HepG2 (cell line): ENCODE data around the gene ZNF26. TPM values are rescaled to one million over a fixed set of nuclear protein-coding genes. Genes with fewer than 3 reads are reported as not detected.

Experiments
- ATAC-seq: fragments of 200-7000 bp; cut with Tn5 transposase; 3 replicates; pipeline ENCODE4 v1.9.1; 2020; ENCODE audit warnings: mild to moderate bottlenecking, moderate library complexity
- BruUV-seq: library from RNA; stranded (reverse); fragments of 400-500 nt; replicated peaks from 2 replicates; lab custom pipeline; 2021; lab: Mats Ljungman, UMichigan
- CTCF ChIA-PET: fragments of 300-600 bp; formaldehyde crosslinking; extraction: SDS; loops from one replicate; lab custom pipeline; 2021; ENCODE audit warnings: low total read pairs, inconsistent platforms, low intra/inter-chr PET ratio; lab: Yijun Ruan, JAX
- POLR2A ChIA-PET: fragments of 350-600 bp; sonication (Branson Sonifier 250); formaldehyde crosslinking; loops from one replicate; lab custom pipeline; 2020; ENCODE audit warnings: antibody characterized with exemption, inconsistent platforms; lab: Yijun Ruan, JAX
- DNase-seq: peaks from one replicate; pipeline ENCODE4 v3.0.0-alpha.2; 2015; ENCODE audit warnings: low spot score
- FAIRE-seq: peaks from 3 replicates; lab custom pipeline; 2011; peaks lifted over from hg19 to GRCh38; lab: Jason Lieb, UNC
- H2AFZ ChIP-seq: one replicate; pipeline ENCODE4 v1.6.1; 2011; ENCODE audit warnings: low read length, inconsistent platforms
- H3K27ac ChIP-seq: fragments of 300-600 bp; 3 replicates; pipeline ENCODE4 v1.8.0; 2011; ENCODE audit warnings: mixed run types, mild to moderate bottlenecking, mixed read lengths, low read length, inconsistent platforms; ENCODE audit not compliant: insufficient read depth; ENCODE audit errors: extremely low read length
- H3K27me3 ChIP-seq, 2 experiments: fragments of 200-600 bp in 1 of 2; 2 replicates in 1 of 2; 3 replicates in 1 of 2; pipeline versions ENCODE4 v1.6.0 to v1.8.0; 2011; ENCODE audit warnings: low read length in 2 of 2, mild to moderate bottlenecking in 2 of 2, moderate library complexity in 2 of 2, inconsistent platforms in 1 of 2; ENCODE audit not compliant: insufficient read depth in 2 of 2, control insufficient read depth in 1 of 2
- H3K36me3 ChIP-seq, 2 experiments: fragments of 200-600 bp in 1 of 2; replicated peaks in 1 of 2; 2 replicates in 1 of 2; 3 replicates in 1 of 2; pipeline versions ENCODE4 v1.5.1 to v1.8.0; 2011; ENCODE audit warnings: low read length in 2 of 2, inconsistent platforms in 1 of 2; ENCODE audit not compliant: insufficient read depth in 2 of 2, control insufficient read depth in 1 of 2
- H3K4me1 ChIP-seq: 2 replicates; pipeline ENCODE4 v1.5.1; 2012; ENCODE audit warnings: low read length, inconsistent platforms; ENCODE audit not compliant: insufficient read depth
- H3K4me2 ChIP-seq: 2 replicates; pipeline ENCODE4 v1.6.0; 2011; ENCODE audit warnings: low read depth, low read length, inconsistent platforms
- H3K4me3 ChIP-seq, 3 experiments: fragments of 200-600 bp in 1 of 3; sonication (generic), shearing (Covaris generic) in 1 of 3; replicated peaks in 1 of 3; 2 replicates each; pipeline ENCODE4 v1.5.1; 2011 to 2016; ENCODE audit warnings: low read length in 3 of 3, inconsistent platforms in 2 of 3, low read depth in 2 of 3, mild to moderate bottlenecking in 2 of 3, control low read depth in 1 of 3, mixed read lengths in 1 of 3; ENCODE audit not compliant: insufficient read depth in 1 of 3
- H3K79me2 ChIP-seq: one replicate; pipeline ENCODE4 v1.6.1; 2011; ENCODE audit warnings: low read length, inconsistent platforms; ENCODE audit not compliant: insufficient read depth
- H3K9ac ChIP-seq: 2 replicates; pipeline ENCODE4 v1.6.0; 2011; ENCODE audit warnings: mild to moderate bottlenecking, low read depth, low read length, inconsistent platforms; ENCODE audit not compliant: insufficient read depth
- H3K9me3 ChIP-seq: 2 replicates; pipeline ENCODE4 v1.5.1; 2012; ENCODE audit warnings: mild to moderate bottlenecking, low read length
- H4K20me1 ChIP-seq: 2 replicates; pipeline ENCODE4 v1.6.0; 2011; ENCODE audit warnings: inconsistent platforms, mild to moderate bottlenecking, low read length, moderate library complexity; ENCODE audit not compliant: insufficient read depth
- ARNT ChIP-seq: fragments of 450-650 bp; IDR thresholded peaks from 2 replicates; pipeline ENCODE4 v1.6.1; 2017
- HES4 ChIP-seq: sonication (generic); formaldehyde crosslinking; IDR thresholded peaks from 2 replicates; pipeline ENCODE4 v1.9.0; 2021; ENCODE audit warnings: mild to moderate bottlenecking, missing genetic modification reagents, borderline replicate concordance
- whole genome bisulfite sequencing: methylation state at CpG from one replicate; pipeline ENCODE4 v1.1.6; 2017; ENCODE audit warnings: low lambda C conversion rate; 5-methylcytosine and 5-hydroxymethylcytosine counted together
- in situ Hi-C: cut with HindIII; loops from 2 replicates; pipeline ENCODE4 v1.10.0; 2017; ENCODE audit warnings: low pct_unique_long_range_greater_than_20kb; ENCODE audit not compliant: extremely low pct_ligation_motif_present
- intact Hi-C: fragments of 100-400 bp; cut with micrococcal nuclease; formaldehyde crosslinking; loops from one replicate; pipeline ENCODE4 v1.10.0; 2022; ENCODE audit not compliant: unreplicated experiment
- polyA plus RNA-seq, 8 experiments: library from polyadenylated mRNA; depleted of rRNA in 3 of 8; stranded (reverse) in 7 of 8; unstranded in 1 of 8; fragments of >200 nt; fragmentation: Illumina TruSeq in 4 of 8; extraction: Trizol in 4 of 8; gene quantifications; 2 replicates each; pipeline versions ENCODE4 v1.2.1 to v1.2.3, GENCODE V29; 2011 to 2016; ENCODE audit warnings: low read depth in 4 of 8, missing spikeins in 1 of 8, mixed read lengths in 1 of 8; ENCODE audit not compliant: insufficient read depth in 1 of 8
- total RNA-seq, 5 experiments: library from RNA; depleted of rRNA; stranded (reverse); fragments of >200 nt; fragmentation: Illumina TruSeq; extraction: Trizol; gene quantifications; 2 replicates each; pipeline ENCODE4 v1.2.3, GENCODE V29; 2016; ENCODE audit warnings: low read depth in 1 of 5
- TF ChIP-seq, protein P1 (sequence below): fragments of 450-650 bp; IDR thresholded peaks from 2 replicates; pipeline ENCODE4 v1.6.1; 2017
- TF ChIP-seq, protein P2 (sequence below): sonication (generic); formaldehyde crosslinking; IDR thresholded peaks from 2 replicates; pipeline ENCODE4 v1.8.0; 2022; ENCODE audit warnings: mild to moderate bottlenecking, missing genetic modification reagents, moderate library complexity

Gene ZNF26
- total and polyA plus RNA-seq, 2 of the 13 experiments (the other 11 are each of a cell fraction or from before 2014, with no cell fraction given): 3.8 to 6.5 TPM

DNA sequence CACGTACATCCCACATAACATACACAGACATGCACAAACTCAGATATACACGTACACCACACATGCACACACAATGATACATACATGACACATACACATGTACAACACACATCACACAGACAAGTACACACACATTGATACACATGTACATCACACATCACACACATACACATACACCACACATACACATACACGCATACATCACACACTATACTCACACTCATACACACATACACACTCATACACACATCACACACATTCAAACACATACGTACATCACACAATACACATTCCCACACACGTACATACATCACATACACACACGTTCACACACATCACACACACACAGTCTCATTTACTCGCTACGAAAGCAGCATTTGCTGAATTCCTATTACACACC lies 34.5 kb upstream of the ZNF26 start (continued):
- TF ChIP-seq, protein P1, sequence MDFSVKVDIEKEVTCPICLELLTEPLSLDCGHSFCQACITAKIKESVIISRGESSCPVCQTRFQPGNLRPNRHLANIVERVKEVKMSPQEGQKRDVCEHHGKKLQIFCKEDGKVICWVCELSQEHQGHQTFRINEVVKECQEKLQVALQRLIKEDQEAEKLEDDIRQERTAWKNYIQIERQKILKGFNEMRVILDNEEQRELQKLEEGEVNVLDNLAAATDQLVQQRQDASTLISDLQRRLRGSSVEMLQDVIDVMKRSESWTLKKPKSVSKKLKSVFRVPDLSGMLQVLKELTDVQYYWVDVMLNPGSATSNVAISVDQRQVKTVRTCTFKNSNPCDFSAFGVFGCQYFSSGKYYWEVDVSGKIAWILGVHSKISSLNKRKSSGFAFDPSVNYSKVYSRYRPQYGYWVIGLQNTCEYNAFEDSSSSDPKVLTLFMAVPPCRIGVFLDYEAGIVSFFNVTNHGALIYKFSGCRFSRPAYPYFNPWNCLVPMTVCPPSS: peak; percentile 32; the same call in 1 of the 2 replicates
- TF ChIP-seq ARNT: peak; percentile 91
- TF ChIP-seq, all 625 proteins: peak for 13

DNA sequence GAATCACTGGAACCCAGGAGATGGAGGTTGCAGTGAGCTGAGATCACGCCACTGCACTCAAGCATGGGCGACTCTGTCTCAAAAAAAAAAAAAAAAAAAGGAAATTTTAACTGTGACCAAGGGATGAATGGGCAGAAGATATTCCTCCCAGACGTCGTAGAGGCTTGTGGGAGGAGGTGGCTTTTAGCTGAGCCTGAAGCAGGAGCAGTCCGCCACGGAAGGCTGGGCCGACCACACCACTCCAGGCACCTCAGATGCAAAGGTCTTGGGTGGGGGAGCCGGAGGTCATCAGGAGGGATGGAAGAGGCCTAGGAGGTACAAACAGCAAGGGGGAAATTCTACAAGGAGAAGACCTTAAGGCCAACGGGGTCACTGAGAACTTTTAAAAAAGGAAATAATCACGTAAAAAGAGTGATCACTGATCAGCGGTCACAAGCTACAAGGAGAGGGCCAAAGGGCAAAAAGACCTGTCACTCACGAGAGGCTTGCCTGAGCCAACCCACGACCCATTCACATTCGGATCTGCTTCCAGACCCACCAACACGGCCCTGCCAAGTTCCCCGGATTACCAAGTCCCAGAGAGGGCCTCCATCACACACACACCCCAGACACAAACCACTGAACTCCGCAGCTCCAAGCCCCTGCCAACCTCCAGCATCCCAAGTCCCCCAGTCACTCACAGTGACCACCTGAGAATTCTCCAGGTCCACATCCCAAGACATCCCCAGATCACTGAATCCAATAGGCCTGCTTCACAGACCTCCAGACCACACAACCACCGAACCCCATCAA lies 33.6 kb upstream of the ZNF26 start:
- FAIRE-seq (no peak), DNase-seq (no peak), ATAC-seq (no peak)
- POLR2A ChIA-PET: no interaction called here
- Histone ChIP-seq H3K27me3 (no peaks in the 10 kb centered on the region; a peak in 1 of 5 replicates), H3K27ac (no peak overlapping the region), H3K9ac (no peak overlapping the region), H4K20me1 (no peaks in the 10 kb centered on the region), H3K79me2 (peaks cover 14% of the 10 kb centered on the region), H3K9me3 (peaks cover 71% of the 10 kb centered on the region), H3K36me3 (peaks cover 2 to 12% of the 10 kb centered on the region in 2 experiments; a peak in 3 of 5 replicates), H3K4me2 (no peak overlapping the region), H3K4me1 (peaks cover 12% of the 10 kb centered on the region), H3K4me3 (no peak overlapping the region), H2AFZ (no peak overlapping the region)
- WGBS: 94% methylated on average over 18 of the region's 18 CpGs
- no TSS peak for BruUV-seq
- no peak for TF ChIP-seq HES4
- TF ChIP-seq, protein P2, sequence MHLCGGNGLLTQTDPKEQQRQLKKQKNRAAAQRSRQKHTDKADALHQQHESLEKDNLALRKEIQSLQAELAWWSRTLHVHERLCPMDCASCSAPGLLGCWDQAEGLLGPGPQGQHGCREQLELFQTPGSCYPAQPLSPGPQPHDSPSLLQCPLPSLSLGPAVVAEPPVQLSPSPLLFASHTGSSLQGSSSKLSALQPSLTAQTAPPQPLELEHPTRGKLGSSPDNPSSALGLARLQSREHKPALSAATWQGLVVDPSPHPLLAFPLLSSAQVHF (CRISPR knock-in tag): no peak
- in situ Hi-C loops: no loop called here
- CTCF ChIA-PET: no interaction called here
- intact Hi-C loops: no loop called here
